A549 treated with Mapracorat at 1 μM for 4 hours (cell line): ENCODE measurements around the gene PHB1. TPM values are rescaled to one million over a fixed set of nuclear protein-coding genes. Genes with fewer than 3 reads are reported as not detected.

Experiments
- total RNA-seq: library from RNA; stranded (reverse); fragments of 200-300 nt; extraction: Qiagen RNA extraction; gene quantifications from 5 replicates; pipeline ENCODE4 v1.2.3, GENCODE V29; 2022

Gene PHB1
- total RNA-seq = 341 to 496 TPM (median 453 TPM) in 5 replicates

DNA sequence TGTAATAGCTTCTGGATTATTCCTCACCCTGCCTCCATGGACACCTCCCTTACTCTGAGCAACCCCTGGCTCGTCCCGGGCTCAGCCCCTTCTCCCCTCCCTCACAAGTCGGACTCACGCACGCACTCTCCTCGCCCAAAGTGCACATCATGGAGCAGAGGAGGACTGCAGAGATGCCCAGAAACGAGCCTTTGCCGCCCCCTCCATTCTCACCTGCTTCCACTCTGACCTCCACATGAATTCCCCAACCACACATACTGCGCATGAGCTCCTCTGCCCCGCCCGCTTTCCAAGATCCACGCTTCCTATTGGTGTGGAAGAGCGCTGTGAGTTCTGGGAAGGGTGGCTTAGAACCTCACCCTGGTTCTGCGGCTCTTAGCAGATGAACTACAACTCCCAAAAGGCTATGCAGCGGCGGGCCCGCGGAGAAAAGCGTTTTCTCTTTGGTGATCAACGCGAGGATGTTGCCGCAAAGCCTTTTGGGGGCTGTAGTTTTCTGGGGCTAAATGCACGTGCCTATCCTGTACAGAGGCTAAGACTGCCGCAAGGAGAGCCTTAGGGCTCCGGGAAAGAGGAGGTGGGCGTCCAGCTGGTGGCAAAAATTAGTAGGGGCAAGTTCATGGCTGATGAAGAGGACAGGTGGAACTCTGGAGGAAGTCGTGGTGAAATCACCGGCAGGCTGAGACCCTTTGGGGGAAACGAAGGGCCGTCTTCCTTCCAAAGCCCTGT, at the start of gene PHB1:
Gene PHB1 (minus strand): TSS at position 261 of the 729 bp plus-strand sequence. CDS start 1,618 bp downstream, outside the sequence.

DNA sequence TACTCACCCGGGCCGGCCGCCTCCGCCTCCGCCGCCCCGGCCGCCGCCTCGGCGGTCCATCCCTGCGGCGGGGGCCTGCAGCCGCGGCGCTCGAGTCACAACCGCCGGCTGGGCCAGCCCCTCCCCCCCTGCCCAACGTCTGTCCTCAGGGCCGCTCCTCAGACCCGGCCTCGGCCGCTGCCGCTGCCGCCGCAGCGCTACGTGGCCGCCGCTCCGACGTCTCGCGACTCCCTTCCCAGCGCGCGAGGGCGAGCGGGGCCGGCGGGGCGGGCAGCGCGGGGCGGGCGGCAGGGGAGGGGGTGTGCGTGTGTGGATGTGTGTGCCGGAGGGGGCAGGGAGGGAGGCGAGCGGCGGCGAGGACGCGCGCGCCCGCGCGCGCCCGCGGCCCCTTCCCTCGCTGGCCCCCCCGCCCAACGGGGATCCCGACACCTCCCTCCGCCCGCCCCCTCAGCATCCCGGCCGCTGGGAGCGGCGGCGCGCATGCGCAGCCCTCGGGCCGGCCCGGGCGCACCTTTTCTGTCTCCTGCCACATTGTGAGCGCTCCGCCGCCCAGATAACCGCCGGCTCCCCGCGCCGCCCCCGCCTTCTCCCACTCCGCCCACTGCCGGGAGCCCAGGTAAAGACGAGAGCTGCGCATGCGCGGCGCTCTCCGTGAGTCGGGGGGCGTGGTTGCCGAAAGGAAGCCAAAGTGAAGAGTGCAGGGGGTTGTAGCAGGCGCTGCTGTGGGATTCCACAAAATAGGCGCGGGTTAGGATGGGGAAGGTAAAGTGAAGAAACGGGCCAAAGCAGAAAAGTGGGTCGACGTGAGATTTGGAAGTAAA, 52.6 kb downstream of the PHB1 start, which contains the start of gene ZNF652:
Gene ZNF652 (minus strand): TSS at position 349 of the 821 bp plus-strand sequence. CDS start 44,525 bp downstream, outside the sequence.

Other genes starting within 250 kb of the PHB1 start
- 0.43 to 1.1 TPM (median 0.75 TPM) in 5 replicates for gene GNGT2, start 204.3 kb downstream of the PHB1 start, total RNA-seq
- gene ABI3, start 204.2 kb downstream of the PHB1 start, total RNA-seq = not detected in 5 replicates
- gene PHOSPHO1, start 184.1 kb downstream of the PHB1 start, total RNA-seq = 0.44 to 0.85 TPM (median 0.48 TPM) in 5 replicates
- 5.8 to 12.0 TPM (median 7.6 TPM) in 5 replicates for gene ZNF652, start 52.6 kb downstream of the PHB1 start, total RNA-seq
- gene NGFR, start 80.4 kb upstream of the PHB1 start, total RNA-seq = 0.63 to 0.97 TPM (median 0.81 TPM) in 5 replicates
- gene NXPH3, start 161.0 kb upstream of the PHB1 start, total RNA-seq = 0.85 to 1.1 TPM (median 0.90 TPM) in 5 replicates